ENCODE data around the gene STON1.
"Not testable (repeated sequence)": the region's sequence is repeated elsewhere in the genome, so short reads cannot be mapped to it uniquely, and the experiment has no call there.

Gene STON1

GRCh38 chr2:48622691-48623090 lies 92.7 kb downstream of the STON1 start:
- DNase-seq: not testable (repeated sequence)

- no peak for DNase-seq
These were observed 94.7 kb downstream of the STON1 start for GRCh38 chr2:48624696-48625095.

- DNase-seq: no peak
These were observed 96.1 kb downstream of the STON1 start for GRCh38 chr2:48626047-48626446.

- DNase-seq: no peak
These were observed 103.2 kb downstream of the STON1 start for GRCh38 chr2:48633143-48633542.

- DNase-seq: no peak
These were observed 105.8 kb downstream of the STON1 start for GRCh38 chr2:48635786-48636185.

- no peak for DNase-seq
These were observed 108.3 kb downstream of the STON1 start for GRCh38 chr2:48638261-48638660.
